ENCODE results near the gene OLA1. TPM values are rescaled to one million over a fixed set of nuclear protein-coding genes. Genes with fewer than 3 reads are reported as not detected.

OLA1 gene
- total and polyA plus RNA-seq, 9 of the 15 experiments (the other 6 are each of a cell fraction or from before 2014, with no cell fraction given), result 208 to 353 (median 225) TPM

DNA sequence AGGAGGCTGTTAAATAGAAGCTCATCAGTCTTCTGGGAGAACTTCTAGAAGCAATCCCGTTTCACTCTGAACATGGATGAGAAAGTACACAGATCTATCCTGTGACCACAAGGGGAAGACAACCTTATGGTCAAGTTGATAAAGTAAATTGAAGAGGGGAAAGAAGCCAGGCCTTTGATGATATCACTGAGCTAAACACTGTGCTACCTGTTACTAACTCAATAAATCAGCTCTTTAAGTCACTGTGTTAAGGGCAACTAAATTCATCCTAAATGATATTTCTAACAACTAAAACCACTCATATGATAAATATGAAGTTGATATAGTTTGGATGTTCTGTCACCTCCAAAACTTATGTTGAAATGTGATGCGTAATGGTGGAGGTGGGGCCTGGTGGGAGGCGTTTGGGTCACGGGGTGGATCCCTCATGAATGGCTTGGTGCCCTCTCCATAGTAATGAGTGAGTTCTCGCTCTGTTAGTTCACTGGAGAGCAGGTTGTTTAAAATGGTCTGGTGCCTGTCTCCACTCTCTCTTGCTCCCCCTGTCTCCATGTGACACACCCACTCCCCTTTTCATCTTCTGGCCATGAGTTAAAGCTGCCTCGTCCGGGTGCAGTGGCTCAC, 23.6 kb downstream of the OLA1 start (continued):
- TF ChIP-seq, protein P1, sequence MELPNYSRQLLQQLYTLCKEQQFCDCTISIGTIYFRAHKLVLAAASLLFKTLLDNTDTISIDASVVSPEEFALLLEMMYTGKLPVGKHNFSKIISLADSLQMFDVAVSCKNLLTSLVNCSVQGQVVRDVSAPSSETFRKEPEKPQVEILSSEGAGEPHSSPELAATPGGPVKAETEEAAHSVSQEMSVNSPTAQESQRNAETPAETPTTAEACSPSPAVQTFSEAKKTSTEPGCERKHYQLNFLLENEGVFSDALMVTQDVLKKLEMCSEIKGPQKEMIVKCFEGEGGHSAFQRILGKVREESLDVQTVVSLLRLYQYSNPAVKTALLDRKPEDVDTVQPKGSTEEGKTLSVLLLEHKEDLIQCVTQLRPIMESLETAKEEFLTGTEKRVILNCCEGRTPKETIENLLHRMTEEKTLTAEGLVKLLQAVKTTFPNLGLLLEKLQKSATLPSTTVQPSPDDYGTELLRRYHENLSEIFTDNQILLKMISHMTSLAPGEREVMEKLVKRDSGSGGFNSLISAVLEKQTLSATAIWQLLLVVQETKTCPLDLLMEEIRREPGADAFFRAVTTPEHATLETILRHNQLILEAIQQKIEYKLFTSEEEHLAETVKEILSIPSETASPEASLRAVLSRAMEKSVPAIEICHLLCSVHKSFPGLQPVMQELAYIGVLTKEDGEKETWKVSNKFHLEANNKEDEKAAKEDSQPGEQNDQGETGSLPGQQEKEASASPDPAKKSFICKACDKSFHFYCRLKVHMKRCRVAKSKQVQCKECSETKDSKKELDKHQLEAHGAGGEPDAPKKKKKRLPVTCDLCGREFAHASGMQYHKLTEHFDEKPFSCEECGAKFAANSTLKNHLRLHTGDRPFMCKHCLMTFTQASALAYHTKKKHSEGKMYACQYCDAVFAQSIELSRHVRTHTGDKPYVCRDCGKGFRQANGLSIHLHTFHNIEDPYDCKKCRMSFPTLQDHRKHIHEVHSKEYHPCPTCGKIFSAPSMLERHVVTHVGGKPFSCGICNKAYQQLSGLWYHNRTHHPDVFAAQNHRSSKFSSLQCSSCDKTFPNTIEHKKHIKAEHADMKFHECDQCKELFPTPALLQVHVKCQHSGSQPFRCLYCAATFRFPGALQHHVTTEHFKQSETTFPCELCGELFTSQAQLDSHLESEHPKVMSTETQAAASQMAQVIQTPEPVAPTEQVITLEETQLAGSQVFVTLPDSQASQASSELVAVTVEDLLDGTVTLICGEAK (IDR thresholded peaks at IDR 0.05), result no peak
- TF ChIP-seq, protein P1 (CRISPR knock-in tag; IDR thresholded peaks at IDR 0.05), result no peak
- TF ChIP-seq TCF7L2 (IDR thresholded peaks at IDR 0.05; ENCODE audit: low read depth, low read length), result no peak
- TF ChIP-seq ZNF561 (CRISPR knock-in tag; conservative IDR thresholded peaks at IDR 0.05), result no peak
- no peak for TF ChIP-seq IFI16 (CRISPR knock-in tag; IDR thresholded peaks at IDR 0.05)
- TF ChIP-seq PHF20 (IDR thresholded peaks at IDR 0.05; ENCODE audit: partially characterized antibody), result no peak
- TF ChIP-seq HDAC2 (IDR thresholded peaks at IDR 0.05), result peak; percentile 33; the same call in 1 of the 2 replicates
- TF ChIP-seq CBX8 (IDR thresholded peaks at IDR 0.05; ENCODE audit: borderline replicate concordance, extremely low read depth, low read depth, low read length, poor library complexity, severe bottlenecking), result no peak
- TF ChIP-seq, protein P2, sequence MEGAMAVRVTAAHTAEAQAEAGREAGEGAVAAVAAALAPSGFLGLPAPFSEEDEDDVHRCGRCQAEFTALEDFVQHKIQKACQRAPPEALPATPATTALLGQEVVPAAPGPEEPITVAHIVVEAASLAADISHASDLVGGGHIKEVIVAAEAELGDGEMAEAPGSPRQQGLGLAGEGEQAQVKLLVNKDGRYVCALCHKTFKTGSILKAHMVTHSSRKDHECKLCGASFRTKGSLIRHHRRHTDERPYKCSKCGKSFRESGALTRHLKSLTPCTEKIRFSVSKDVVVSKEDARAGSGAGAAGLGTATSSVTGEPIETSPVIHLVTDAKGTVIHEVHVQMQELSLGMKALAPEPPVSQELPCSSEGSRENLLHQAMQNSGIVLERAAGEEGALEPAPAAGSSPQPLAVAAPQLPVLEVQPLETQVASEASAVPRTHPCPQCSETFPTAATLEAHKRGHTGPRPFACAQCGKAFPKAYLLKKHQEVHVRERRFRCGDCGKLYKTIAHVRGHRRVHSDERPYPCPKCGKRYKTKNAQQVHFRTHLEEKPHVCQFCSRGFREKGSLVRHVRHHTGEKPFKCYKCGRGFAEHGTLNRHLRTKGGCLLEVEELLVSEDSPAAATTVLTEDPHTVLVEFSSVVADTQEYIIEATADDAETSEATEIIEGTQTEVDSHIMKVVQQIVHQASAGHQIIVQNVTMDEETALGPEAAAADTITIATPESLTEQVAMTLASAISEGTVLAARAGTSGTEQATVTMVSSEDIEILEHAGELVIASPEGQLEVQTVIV (CRISPR knock-in tag; IDR thresholded peaks at IDR 0.05; ENCODE audit: borderline replicate concordance), result no peak
- TF ChIP-seq, protein P3, sequence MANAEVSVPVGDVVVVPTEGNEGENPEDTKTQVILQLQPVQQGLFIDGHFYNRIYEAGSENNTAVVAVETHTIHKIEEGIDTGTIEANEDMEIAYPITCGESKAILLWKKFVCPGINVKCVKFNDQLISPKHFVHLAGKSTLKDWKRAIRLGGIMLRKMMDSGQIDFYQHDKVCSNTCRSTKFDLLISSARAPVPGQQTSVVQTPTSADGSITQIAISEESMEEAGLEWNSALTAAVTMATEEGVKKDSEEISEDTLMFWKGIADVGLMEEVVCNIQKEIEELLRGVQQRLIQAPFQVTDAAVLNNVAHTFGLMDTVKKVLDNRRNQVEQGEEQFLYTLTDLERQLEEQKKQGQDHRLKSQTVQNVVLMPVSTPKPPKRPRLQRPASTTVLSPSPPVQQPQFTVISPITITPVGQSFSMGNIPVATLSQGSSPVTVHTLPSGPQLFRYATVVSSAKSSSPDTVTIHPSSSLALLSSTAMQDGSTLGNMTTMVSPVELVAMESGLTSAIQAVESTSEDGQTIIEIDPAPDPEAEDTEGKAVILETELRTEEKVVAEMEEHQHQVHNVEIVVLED (CRISPR knock-in tag; IDR thresholded peaks at IDR 0.05), result no peak
- TF ChIP-seq ZBTB7A (IDR thresholded peaks at IDR 0.05; ENCODE audit: borderline replicate concordance, control insufficient read depth, low read depth, low read length), result peak; percentile 6; the same call in 1 of the 2 replicates
- TF ChIP-seq, protein P4, sequence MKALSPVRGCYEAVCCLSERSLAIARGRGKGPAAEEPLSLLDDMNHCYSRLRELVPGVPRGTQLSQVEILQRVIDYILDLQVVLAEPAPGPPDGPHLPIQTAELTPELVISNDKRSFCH (CRISPR knock-in tag; IDR thresholded peaks at IDR 0.05), result no peak
- TF ChIP-seq, protein P4 (tag; IDR thresholded peaks at IDR 0.05), result no peak
- no peak for TF ChIP-seq RHOXF2B (CRISPR knock-in tag; conservative IDR thresholded peaks at IDR 0.05)

Measured in K562 (cell line).